ENCODE results near the gene GPR179.

Gene GPR179

DNA sequence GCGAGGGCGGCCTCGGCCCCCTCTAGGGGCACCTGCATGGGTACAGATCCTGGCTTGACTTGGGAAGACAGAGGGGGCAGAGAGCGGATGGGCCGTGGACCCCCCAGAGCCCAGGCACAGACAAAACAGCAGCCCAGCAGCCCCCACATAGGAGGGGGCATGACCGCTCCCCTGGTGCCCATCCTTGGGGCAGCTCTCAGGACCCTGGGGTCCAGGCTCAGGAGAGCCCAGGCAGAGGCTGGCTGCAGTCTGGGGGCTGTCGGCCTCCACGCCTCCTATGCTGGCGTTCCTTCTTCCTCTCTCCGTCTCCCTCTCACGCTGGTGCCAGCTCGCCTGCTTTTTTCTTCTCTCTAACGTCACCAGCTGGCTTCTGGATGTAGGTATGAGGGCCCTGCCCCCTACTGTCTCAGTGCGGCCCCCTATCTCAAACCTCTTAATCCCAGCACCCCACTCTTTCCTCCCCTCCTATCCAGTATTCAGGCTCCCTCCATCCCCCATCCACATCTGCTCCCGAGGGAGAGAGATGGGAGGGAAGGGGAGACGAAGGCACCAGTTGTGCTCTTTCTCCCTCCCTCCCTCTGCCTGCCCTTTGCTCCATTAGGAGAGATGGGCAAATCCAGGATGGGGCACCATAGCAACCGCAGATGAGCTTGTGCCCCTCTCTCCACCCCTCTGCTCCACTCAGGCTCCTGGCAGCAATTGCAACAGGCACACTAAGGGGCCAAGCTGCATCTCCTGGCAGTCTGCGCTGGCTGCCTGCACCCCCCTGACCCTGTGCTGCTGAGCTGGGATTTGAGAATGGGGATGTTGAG, at the start of gene GPR179:
TSS of gene GPR179 (minus strand) at position 349 of the 812 bp plus-strand sequence. CDS start at position 182, 167 bp downstream.
- no peak for DNase-seq

DNA sequence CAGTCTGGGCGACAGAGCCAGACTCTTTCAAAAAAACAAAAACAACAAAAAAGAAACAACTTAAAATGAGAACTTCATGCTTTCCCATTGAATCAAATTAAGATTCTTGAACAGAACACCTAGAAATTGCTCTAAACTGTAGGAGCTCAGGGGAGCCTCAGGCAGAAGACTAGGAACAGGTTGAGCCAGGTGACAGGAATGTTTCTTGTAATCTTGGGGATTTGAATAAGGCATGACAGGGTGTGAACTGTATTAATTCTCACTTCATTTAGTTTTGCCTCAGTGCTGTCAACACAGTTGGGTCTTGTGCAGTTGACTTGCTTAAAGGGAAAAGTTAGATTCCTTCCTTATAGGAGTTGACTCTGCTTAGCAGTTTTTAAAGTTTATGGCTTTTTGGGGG, 35.7 kb upstream of the GPR179 start:
- DNase-seq: no peak

DNA sequence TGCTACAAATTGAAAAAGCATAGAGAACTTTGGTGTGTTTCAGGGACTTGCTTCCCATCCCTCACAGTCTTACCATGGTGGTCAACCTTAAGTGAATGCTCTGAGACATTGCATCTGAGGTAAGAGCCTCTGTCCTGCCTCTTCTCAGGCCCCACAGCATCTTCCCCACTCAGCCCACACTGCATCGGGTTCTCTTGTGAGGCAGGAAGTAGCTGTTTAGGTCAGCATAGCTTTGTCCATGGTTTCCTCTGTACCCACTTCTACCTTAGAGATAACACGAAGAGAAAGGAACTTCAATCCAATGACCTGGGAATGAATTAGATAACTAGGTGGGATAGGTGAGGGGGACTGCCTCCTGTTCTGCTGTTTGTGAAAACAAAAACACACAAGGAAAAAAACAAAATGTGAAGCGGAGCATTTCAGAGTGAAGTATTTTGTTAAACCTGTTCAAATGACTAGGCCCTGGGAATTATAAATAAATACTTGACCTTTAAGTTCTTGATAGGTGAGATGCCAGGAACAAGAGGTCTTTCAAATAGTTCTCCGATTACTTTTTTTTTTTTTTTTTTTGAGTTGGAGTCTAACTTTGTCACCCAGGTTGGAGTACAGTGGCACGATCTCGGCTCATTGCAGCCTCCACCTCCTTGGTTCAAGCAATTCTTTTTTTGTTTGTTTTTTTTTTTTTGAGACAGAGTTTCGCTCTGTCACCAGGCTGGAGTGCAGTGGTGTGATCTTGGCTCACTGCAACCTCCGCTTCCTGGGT, 25.5 kb upstream of the GPR179 start:
- DNase-seq: no peak

- no peak for DNase-seq
Observed at GRCh38 chr17:38364741-38365140, 21.0 kb upstream of the GPR179 start.

DNA sequence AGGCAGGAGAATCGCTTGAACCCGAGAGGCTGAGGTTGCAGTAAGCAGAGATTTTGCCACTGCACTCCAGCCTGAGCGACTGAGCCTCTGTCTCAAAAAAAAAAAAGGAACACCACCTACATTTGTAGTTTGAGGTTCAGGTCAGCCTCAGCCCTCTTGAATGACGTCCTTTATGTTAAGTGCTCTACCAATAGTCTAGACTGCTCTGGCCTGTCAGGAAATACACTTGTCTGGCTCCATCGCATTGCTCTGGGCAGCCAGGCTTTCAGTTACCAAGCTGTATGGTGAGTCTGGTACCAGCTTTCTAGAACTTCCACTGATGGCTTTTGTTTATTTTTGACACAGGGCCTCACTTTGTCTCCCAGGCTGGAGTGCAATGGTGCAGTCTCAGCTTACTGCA, 19.3 kb upstream of the GPR179 start:
- no peak for DNase-seq

- DNase-seq: no peak
Observed at GRCh38 chr17:38361694-38362465, 18.1 kb upstream of the GPR179 start.

DNA sequence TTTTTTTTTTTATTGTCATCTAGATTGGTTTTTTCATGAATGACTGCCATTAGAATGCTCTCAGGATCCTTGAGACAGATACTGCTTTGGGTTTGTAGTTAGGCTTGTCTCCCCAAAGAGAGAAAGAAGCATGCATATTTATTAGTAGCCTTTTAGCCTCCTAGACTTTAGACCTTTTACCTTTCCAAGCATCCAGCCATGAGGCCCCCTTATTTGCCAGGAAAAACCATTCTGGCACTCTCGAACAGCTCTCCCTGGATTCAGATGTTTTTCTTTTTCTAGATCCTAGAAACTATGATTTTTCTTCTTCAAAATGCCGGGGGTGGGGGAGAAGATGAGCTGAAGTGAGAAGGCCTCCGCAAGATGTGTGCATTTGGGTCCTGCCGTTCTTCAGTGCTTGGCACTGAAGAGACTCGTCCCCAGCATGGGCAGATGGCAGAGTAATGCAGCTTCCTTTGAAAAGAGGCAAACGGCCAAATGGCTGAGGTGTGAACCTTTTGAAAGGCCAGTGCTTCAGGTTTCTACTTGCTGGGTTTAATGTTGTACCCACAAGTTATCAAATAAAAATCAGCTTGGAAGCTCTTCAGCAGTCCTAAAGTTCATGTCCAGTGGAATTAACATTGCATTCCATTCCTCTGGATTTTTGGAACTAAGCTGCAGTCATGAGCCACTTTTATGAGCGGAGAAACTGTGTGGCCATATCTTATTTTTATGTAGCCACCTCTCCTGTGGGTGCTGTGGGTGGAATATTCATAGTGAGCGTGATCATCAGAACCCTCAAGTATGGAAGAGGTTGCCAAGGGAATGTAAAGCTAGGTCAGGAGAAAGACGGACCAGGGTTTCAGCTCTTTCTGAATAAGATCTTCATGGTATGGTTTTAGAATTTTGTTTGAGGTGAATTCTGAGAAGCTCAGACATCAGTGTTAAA, 15.1 kb upstream of the GPR179 start:
- DNase-seq: no peak

GRCh38 chr17:38357486-38358123, 13.8 kb upstream of the GPR179 start:
- no peak for DNase-seq

- no peak for DNase-seq
Observed at GRCh38 chr17:38355251-38355650, 11.5 kb upstream of the GPR179 start.

DNA sequence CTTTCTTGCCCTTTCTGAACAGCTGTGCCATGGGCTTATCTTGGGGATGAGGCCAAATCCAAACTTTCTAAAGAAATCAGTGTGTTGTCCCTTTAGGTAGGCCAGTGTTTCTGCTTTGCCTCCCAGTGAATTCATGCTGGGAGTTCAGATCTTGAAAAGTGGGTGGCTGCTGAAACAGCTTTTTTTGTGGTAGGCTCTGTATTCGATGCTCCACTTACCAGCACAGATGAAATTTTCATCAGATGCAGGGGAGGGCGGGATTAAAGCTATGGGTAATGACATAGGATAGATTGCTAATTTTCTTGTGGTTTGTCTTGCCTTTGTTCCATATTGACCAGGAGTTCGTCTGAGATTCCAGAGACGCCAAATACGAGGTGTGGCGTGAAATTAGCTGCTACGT, 10.7 kb upstream of the GPR179 start:
- no peak for DNase-seq

DNA sequence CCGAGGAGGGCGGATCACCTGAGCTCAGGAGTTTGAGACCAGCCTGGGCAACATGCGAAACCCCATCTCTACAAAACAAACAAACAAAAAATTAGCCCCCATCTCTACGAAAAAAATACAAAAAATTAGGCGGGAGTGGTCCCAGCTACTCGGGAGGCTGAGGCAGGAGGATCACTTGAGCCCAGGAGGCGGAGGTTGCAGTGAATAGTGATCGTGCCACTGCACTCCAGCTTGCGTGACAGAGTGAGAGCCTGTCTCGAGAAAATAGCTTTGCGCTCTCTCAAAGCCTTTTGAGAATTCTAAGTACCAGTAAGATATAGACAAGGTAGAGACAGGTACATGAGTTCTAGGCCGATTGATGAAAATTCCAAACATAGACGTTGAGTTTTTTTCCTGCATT, 9.9 kb upstream of the GPR179 start:
- DNase-seq: no peak

DNA sequence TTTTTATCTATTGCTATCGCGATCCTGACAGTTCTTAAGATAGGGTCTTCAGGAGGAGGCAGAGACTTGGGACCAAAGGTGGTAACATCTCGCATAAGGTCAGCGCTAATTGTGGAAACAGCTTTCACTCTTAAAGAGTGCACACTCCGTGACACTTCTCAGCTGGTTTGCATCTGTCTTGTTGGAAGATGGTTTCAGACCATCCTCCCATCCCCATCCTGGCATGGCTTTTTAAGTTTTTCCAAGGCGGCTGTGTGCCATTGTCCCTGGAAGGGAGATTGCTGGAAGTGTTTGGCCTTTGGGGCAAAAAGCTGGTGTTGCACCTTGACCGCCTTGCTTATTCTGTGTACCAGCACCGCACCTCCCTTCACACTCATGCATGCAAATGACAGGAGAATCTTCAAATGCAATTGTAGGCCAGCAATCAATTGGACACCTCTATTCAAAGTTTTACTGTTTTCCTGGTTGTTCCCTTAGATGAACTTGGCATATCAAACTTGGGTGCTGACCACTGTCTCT, 9.4 kb upstream of the GPR179 start:
- DNase-seq: no peak

- DNase-seq: peak in 1 of 2 experiments; percentile 14
Observed at GRCh38 chr17:38352245-38353085, 8.7 kb upstream of the GPR179 start.

DNA sequence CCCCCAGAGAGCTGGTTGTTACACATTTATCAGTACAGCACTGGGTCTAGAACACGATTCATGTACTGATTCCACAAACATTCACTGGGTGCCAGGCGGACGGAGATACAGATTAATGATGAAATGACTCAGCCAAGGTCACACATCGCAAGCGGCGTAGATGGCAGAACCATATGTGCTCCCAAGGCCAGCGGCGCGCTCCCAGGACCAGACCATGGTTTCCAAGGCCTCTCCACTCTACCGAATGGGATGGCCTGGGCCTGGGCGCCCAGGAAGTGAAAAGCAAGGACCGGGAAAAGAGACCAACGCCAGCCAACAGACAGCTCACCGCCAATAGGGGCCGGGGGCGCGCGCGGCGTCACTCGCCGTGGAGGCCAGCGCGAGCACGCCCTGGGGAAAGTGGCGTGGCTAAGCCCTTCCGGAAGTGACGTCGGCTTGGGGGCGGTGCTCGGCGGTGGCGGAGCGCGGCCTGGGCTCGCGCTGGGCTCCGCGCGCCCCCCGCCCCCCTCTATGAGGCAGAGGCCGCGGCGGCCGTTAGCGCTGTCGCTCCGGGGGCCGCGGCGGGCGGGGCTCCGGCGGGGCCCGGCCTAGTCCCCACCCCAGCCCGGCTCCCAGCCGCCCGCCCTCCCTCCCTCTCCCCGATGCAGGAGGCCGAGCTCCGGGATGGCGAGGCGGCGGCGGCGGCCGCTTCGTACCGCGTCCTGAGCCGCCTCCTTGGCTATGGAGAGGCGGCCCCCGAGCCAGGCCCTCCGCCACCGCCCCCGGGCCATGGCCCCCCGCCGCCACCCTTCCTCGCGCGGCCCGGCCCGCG, 7.9 kb upstream of the GPR179 start, which contains the start of gene SOCS7:
TSS of gene SOCS7 (plus strand) at position 433 of the 811 bp plus-strand sequence. CDS start at position 642, 209 bp downstream.
- DNase-seq: peak; percentile 91 to 92

GRCh38 chr17:38350035-38350434, 6.3 kb upstream of the GPR179 start:
- no peak for DNase-seq

- peak; percentile 83 to 90 for DNase-seq
Observed at GRCh38 chr17:38349097-38349730, 5.5 kb upstream of the GPR179 start.

DNA sequence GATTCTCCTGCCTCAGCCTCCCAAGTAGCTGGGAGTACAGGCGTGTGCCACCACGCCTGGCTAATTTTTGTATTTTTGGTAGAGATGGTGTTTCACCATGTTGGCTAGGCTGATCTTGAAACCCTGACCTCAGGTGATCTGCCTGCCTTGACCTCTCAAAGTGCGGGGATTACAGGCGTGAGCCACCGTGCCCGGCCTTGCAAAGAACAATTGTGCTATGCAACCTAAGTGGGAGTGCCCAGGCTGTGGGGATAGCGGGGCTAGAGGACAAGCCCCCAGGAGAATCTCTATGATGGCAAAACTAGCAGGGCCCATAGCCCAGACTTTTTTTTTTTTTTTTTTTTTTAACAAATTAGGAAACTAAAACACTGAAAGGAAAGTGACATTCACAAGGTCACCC, 2.0 kb upstream of the GPR179 start:
- DNase-seq: no peak

DNA sequence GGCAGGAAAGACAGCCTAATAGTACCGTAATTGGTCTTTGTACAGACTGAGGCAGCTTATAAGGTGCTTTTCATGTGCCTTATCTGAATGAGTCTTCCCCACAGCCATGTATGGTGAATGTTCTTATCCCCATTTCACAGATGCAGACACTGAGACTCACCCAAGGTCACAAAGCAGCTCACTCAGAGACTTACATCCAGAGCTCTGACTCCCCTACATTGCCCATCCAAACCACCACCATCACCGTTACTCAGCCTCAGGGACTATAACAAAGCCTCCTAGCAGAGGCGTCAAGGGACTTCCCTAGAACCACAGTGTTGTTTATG, 627 bp upstream of the GPR179 start:
- DNase-seq: no peak

Data from activated CD4-positive, alpha-beta T cell treated with anti-CD3 and anti-CD28 coated beads, Interleukin-2, amount 50 U/mL, for 4 hours (primary cell).